GM21447 (cell line): ENCODE results near the gene PDE1C.

Experiments used
- ATAC-seq: cut with Tn5 transposase; IDR thresholded peaks from one replicate; pipeline ENCODE4 v1.9.1; 2021; ENCODE audit not compliant: unreplicated experiment

Gene PDE1C

DNA sequence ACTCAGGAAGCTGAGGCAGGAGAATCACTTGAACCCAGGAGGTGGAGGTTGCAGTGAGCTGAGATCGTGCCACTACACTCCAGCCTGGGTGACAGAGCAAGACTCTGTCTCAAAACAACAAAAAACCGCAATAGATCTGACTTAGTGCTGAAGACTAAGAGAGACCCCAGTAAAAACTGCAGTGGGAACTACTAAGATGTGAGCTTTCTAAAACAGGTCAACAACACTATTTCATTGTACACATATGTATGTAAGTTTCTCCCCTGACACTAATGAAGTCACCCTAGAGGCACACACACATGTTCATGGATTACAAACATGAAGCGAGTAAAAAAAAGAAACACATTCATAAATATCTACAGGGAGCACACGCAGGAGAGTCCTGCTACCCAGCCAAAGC lies 68.3 kb downstream of the PDE1C start:
- ATAC-seq = no peak

DNA sequence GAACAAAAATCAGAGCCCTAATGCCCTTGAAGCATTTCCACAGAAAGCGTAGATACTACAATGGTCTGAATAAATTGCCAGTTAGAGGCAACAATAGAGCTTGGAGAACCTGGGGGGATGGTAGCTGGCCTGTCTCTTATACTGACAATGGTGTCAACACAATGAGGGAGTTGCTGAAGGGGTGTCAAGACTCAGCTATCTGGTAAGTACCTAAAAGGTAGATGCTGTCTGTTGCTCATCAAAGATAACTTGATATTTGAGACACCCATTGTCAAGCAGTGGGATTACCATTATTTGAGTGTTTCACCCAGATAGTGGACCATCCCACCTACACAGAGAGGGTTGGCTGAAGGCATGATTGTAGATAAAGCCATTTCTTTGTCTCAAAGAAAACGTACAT lies 72.8 kb downstream of the PDE1C start:
- ATAC-seq = no peak

DNA sequence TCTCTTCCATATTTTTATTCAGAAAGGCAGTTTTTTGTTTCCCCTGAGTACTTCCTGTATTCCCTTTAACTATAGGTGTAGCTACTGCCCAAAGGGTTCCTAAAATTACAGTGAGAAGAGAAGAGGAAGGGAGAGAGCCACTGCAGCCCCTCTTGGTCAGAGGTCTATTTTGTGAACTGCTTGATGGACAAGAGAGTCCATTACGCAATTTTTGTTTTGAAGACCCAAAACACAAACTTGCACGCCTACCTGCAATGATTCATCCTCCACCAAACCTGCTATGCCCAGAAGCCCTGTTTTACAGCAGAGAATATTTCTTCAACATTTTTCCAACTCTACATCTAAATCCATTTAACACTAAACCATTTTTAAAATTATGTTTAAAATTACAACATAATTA lies 75.1 kb downstream of the PDE1C start:
- ATAC-seq = no peak

DNA sequence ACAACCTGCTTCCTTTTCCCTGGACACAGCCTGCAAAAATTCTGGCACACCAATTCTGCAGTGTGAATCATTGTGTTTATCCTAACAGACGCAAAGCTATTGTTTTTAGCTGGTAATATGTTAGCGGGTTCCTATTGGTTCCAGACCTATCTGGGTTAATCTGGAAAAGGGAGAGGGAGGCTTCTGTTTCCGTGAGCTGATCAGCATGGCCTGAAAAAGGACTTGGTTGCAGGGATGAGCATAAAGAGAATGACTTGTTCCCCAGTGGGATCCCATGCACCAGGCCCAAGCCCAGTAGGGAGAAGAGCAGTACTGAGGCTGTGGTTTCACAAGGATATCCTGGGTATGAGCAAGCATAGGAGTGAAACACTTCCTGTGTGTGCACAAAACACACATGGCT lies 78.4 kb downstream of the PDE1C start:
- ATAC-seq = no peak

DNA sequence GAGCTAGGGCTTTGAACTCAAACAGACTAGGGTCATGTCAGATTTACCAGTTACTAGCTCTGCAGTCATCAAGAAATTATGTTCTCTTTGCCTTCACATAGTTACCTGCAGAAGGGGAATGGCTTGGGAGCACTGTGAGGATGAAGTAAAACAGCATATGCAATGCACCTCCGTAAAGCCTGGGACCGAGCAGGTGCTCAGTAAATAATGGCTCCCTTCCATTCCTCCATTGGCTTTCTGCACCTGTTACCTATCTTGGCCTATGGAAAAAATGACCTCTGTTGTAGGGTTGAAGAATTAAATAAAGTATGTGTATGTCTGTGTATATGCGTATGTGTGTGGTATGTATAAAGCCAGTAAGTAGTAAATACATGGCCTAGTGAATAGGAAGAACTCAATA lies 78.8 kb downstream of the PDE1C start:
- ATAC-seq = no peak

DNA sequence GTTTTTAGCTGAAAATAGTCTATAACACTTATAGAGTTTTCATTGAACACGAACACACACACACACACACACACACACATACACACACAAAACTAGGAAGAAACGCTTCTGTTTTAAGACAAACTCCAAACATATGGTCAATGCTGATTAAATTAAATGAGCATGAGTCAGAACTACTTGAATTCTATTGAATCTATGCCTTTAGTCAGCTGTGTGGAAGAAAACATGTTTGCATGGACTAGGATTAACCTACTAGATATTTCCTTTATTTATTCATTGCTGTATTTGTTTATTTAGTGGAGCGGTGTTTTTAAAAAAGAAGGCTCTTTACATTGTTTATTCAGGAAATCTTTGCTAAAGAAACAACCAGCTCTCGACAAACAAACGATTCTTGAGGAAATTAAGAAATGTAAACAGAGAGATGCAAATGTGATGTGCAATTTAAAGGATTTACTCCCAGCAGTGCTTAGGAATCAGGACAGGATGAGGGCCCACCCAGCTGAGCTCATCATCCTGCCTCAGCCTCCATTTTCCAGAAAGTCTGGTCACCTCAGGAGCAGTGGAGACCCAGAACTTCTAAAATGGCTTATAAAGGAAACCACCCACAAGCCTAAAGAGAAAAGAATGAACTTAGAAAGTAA lies 83.2 kb downstream of the PDE1C start:
- no peak for ATAC-seq

DNA sequence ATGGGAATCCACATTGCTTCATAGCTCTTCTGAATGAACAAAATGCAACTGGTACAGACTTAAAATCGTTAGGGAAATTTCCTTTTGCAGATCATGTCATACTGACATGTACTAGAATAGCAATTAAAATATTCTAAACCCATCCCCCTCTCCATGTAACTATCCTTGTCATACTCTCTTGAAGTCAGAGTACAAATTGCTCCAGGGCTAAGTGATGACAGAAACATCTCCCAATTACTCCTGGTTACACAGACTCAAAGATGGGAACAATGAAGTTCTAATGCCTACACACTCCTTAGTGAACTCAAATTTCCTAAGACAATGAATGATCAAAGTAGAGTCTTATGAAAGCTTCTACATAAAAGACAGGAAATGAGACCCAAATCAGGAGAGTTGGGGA lies 87.2 kb downstream of the PDE1C start:
- ATAC-seq = no peak

DNA sequence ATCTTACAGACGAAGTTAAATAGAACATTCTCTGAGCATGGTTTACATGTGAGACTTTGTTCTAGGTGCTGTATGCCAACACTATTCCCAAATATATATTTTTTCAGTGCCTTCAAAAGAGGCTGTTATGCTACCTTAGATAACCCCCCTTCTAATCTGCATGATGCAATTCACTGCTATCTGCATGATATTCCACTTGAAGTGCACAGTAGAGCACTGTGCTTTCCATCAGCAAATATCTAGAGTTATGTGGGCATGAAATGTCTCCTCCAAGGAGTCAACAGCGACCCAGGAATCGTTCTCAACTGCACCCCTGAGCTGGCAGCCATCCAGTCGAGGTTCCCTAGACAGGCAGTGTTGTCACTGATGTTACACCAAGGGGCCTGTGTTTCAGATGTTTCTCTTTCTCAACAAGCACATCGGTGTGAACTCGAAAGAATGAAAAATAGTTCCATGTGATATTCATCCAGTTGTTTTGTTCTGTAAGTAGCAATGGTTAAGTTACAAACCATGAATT lies 88.3 kb downstream of the PDE1C start:
- ATAC-seq = no peak

DNA sequence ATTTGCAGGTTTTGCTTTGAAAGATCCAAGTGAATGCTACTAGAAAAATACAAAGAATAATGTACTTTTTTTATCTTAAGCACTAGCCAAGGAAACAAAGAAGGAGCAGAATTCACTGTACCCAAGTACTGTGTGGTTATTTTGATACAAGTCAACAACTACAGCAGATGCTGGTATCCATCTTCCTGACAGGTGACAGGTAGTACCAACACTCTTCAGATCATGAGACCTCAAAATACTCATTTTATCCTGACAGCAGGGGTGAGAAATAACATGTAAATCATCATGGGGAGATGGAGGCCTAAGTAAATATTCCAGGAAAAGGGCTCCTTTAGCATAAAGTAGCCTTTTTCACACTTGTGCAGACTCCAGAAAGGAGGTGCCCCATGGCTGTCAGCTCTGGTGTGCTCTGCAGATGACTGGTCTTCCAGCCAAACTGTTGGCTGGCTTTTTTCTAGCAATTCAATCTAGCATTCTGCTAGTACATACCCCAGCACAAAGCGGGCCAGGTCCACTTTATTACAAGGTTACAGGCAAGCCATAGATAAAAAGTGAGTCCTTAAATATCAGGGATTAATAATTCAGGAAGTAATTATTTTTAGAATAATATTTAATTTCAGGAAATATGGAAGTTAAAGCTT lies 90.4 kb downstream of the PDE1C start:
- no peak for ATAC-seq

DNA sequence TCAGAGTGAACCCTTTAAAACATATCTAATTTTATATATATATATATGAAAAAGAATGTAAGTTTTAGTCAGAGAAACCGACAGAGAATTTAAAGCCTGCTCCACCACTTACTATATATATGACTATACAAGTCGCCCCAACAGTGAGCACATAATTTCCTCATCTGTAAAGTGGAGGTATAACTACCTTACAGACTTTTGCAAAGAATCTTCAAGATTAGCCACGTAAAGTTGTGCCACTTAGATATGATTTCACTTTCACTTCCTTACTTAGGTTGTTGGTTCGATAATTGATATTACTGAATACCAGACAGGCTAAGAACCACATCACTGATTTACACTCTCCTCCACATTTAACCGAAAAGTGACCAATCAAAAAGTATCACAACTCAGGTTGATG lies 94.7 kb downstream of the PDE1C start:
- ATAC-seq = no peak

DNA sequence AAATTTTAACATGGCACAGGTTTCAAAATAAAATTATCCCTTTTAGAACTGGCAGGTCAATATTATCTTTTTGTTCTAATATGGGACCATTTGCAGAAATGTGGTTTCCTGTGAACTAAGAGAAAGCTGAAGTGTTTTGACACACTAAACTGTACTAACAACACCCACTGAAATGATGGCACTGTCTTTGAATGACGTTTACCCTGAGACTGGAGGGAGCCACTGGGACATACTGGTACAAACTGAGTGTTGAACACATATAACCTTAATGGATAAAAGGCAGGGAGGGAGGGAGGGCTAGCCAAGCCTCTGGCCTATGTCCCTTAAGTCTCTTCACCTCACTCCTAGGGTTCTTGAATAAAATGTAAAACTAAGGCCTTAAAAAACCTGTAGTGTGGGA lies 95.9 kb downstream of the PDE1C start:
- no peak for ATAC-seq

DNA sequence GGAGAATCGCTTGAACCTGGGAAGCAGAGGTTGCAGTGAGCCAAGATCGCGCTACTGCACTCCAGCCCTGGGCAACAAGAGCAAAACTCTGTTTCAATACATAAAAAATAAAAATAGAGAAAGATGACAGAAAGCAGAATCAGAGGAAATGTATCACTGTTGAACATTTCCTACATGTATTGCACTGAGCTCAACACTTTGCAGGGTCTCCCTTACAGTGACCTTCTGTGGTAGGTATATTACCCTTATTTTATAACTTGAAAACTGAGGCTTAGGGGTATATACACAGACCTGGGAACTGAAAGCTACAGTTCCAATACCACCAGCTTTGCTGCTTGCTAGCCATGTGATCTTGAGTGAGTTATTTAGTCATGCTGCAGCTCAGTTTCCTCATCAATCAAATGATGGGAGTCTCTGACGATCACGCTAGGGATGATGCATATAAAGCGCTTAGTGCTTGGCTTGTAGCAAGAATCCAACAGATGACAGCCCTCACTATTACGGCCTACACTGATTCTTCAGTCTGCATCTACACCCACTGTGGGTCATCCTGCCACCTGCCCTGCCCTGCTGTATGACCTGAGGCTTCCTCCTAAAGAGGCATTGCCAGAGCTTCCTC lies 99.0 kb downstream of the PDE1C start:
- ATAC-seq = no peak

DNA sequence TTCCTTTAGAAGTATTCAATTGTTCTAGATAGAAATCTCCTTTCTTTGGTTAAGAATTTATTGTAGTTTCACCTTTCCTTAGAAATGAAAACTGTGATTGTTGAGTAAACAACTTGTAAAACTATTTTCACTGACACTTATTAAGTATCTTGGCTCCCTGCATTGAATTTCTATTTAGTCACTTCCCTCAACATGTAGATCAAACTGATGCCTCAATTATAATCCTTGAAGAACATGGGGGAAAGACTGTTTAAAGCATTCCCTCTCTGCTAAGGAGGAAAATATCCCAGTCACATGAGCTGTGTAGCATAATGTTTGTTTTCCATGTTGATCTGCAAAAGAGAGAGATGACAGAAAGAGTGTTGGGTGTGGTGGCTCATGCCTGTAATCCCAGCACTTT lies 99.7 kb downstream of the PDE1C start:
- ATAC-seq = no peak

DNA sequence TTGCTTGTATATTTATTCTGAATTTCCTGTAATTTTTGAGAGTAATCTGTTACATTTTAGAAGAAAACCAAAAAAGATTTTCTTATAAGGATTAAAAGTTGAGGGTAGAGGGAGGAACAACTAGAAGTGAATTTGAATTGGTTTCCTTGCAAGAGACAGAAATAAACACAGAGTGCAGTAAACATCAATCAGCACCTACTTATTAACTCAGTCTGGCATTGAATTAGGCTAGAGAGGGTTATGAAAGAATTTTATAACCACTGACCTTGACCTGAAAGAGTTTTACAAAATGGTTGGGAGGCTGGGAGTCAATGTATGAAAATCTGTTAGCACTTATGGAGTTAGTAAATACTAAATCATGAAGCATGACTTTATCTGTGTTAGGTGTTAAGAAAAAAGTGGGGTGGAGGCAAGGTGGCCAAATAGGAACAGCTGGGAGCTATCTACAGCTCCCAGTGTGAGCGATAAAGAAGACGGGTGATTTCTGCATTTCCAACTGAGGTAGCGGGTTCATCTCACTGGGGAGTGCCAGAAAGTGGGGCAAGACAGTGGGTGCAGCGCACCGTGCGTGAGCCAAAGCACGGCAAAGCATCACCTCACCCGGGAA lies 106.5 kb downstream of the PDE1C start:
- ATAC-seq = no peak

DNA sequence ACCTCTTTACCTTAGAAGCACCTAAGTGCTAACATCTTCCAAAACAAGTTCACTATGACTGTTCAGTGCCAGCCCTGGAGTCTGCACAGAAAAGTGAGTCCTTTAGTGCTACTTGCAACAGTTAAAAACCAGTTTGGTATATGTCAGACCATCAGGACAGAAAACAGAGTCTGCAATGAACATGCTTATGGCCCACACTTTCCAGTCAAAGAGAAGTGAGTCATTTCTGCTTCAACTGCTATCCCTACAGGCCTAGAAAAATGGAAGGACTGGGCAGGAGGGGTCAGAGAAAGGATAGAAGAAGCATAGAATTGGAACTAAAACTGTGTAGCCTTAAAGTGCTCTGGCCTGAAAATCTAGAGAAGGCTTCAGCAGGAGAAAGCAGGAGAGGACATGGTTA lies 108.0 kb downstream of the PDE1C start:
- no peak for ATAC-seq

DNA sequence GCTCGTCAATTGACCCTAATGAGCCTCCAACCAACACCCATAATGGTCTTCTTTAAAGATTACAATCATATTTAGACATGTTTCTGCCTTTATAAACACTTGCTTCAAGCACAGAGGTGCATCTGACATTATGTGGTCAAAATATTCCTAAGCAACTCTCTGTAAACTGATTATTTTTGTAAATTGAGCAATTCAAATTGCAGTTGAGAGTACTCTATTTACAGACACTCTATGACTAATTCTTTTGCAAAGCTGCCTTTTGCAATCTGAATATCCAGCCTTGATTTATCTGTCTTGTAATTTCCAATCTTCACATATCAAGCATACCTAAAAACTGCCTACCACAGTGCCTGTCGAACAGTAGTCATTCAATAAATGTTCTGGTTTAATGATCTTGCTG lies 112.0 kb downstream of the PDE1C start:
- ATAC-seq = no peak

DNA sequence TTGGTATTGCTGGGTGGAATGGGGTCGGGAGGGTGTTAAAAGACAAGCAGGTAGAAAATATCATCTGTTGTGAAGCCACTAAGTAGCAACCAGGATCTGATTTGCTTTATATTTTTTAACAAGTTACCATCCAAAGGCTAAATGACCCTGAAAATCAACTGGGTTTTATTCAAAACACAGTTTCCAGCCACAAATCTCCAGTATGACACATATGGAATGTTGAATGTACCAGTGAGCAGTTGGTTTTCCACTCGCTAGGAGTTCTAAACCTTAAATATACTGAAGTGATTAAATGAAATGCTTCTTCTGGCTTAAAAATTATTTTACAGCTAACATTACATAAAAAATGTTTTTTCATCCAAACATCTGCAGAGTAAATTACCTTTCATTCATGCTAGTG lies 112.5 kb downstream of the PDE1C start:
- ATAC-seq = no peak

DNA sequence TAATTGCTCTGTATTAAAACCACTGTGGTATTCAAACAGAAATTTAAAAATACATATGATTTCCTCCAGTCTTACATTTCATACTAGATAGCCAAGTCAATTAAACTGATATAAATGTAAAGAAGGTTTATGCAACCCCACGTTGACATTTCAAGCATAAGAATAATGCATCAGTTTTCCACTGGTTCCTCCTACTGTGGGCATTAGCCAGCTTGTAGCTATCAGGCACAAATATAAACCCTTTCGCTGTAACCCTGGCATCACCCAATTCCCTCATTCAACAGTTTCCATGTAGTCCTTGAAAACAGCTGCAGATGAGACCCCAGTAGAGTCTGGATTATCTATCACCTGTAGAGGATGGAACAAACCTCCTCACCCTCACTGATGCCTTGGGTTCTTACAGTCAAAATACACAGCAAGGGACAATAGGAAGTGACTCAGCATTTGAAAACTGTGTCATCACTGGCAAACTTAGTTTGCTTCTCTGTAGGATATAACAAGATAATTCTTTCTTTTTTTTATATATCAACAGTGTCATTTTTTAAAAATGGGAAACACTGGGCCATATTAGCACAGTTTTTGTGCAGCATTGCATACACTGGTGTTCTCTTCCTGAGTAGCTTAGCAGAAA lies 113.0 kb downstream of the PDE1C start:
- ATAC-seq = no peak

DNA sequence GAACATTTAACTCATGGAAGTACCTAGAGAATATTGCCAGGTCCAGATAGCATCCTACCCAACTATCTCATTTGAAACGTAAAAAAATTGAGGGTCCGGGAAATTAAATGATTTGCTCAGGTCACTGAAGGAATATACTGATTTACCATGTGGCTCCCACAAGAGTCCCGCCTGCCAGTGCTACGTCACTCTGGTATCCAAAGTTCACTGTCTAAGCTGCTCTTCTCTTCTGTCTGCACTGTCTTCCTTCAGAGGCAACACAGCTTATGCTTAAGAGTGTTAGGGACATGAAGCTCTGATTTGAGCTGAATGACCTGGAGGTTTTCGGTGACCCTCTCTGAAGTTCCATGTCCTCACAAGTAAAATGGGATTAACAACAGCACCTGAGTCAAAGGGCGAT lies 114.6 kb downstream of the PDE1C start:
- ATAC-seq = no peak

DNA sequence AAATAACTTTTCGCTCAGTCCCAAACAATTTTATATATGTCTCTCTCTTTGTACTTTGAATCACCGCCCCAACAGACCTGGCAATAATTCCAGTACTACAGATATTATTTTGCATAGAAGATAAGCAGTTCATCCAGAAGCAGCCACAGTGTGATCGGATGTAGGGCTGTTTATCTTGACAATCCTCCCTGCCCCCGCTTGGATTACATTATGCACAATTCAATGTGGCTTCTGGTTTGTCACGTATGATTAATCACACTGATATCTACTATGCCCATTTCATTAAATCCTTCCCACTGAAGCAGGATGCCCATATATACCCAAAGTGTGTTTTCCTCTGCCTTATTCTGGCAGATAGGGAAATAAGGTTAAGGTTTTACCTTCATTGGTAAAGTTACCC lies 115.2 kb downstream of the PDE1C start:
- no peak for ATAC-seq

DNA sequence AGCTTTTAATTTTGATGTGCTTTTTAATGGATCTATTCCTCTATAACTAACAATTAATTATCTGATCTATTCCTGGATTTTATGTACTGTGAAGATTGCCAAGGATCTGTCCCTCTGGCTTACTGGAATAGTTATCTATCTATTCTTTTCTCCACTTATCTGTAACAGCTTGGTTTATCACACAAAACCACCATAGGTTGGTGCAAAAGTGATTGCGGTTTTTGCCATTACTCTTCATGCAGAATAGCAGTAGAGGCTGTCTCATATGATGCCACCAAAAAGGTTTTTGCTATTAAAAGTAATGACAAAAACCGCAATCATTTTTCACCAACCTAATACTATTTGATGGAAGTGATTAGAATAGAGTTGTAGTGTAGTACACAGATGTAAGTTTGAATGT lies 115.7 kb downstream of the PDE1C start:
- ATAC-seq = no peak

DNA sequence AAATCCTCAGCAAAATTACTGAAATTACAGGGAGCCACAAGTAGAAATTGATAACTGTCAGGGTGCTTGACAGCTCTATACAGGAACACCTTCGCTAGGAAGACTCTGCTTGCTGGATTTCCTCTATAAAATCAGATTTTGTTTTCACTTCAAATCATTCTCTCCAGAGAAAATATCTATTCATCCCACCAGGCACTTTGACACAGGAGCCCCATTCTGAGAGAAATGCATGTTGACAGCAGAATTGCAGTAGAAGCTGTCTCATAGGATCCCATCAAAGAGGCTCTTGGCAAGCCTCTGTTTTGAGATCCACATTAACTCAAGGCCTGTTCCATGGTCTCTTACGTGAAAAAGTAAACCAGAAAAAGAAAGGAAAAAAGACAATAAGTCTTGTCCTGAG lies 116.8 kb downstream of the PDE1C start:
- ATAC-seq = no peak
